WTC11 (cell line): ENCODE measurements around the gene ROBO2. TPM values are rescaled to one million over a fixed set of nuclear protein-coding genes. Genes with fewer than 3 reads are reported as not detected.

ENCODE experiments used
- ATAC-seq: fragments of 200-7000 bp; cut with Tn5 transposase; 2 replicates; pipeline ENCODE4 v1.10.0; 2021; ENCODE audit warnings: mild to moderate bottlenecking, moderate library complexity
- CTCF ChIA-PET: fragments of 300-600 bp; sonication (Branson Sonifier 250); formaldehyde crosslinking; loops from one replicate; lab custom pipeline; 2021; ENCODE audit warnings: antibody characterized with exemption; lab: Charles Lee
- POLR2A ChIA-PET: fragments of 350-600 bp; sonication (Branson Sonifier 250); formaldehyde crosslinking; loops from one replicate; lab custom pipeline; 2021; ENCODE audit warnings: antibody characterized with exemption; lab: Charles Lee
- DNase-seq: peaks from one replicate; pipeline ENCODE4 v3.0.0; 2021; ENCODE audit warnings: low spot score
- H3K27ac Mint-ChIP-seq: 2 replicates; pipeline ENCODE4 v1.8.0; 2021; ENCODE audit warnings: mixed read lengths
- H3K27me3 Mint-ChIP-seq: 2 replicates; pipeline ENCODE4 v1.8.0; 2021; ENCODE audit warnings: low read depth, mild to moderate bottlenecking, moderate library complexity, mixed read lengths
- H3K36me3 Mint-ChIP-seq: 2 replicates; pipeline ENCODE4 v1.8.0; 2021; ENCODE audit warnings: mixed read lengths
- H3K4me1 Mint-ChIP-seq: 2 replicates; pipeline ENCODE4 v1.8.0; 2022; ENCODE audit warnings: mixed read lengths
- H3K4me3 Mint-ChIP-seq: 2 replicates; pipeline ENCODE4 v1.8.0; 2021; ENCODE audit warnings: mild to moderate bottlenecking, moderate library complexity, mixed read lengths
- H3K9me3 Mint-ChIP-seq: 2 replicates; pipeline ENCODE4 v1.8.0; 2021; ENCODE audit warnings: mixed read lengths
- ATF3 ChIP-seq: sonication (generic); formaldehyde crosslinking; conservative IDR thresholded peaks from 2 replicates; pipeline ENCODE4 v1.8.1; 2022; ENCODE audit warnings: mild to moderate bottlenecking, missing genetic modification reagents
- CBFB ChIP-seq: sonication (generic); formaldehyde crosslinking; IDR thresholded peaks from 2 replicates; pipeline ENCODE4 v1.8.1; 2022; ENCODE audit warnings: mild to moderate bottlenecking, low read depth, missing genetic modification reagents
- CDX4 ChIP-seq: fragments of 250-450 bp; sonication (Bioruptor Pico); IDR thresholded peaks from 2 replicates; pipeline ENCODE4 v1.9.0; 2021; ENCODE audit warnings: moderate library complexity, mild to moderate bottlenecking, inconsistent platforms, borderline replicate concordance
- CREB1 ChIP-seq: sonication (generic); formaldehyde crosslinking; IDR thresholded peaks from 2 replicates; pipeline ENCODE4 v1.8.0; 2023; ENCODE audit warnings: mild to moderate bottlenecking, missing genetic modification reagents
- CREM ChIP-seq: sonication (generic); formaldehyde crosslinking; IDR thresholded peaks from 2 replicates; pipeline ENCODE4 v1.8.1; 2022; ENCODE audit warnings: mild to moderate bottlenecking, missing genetic modification reagents, moderate library complexity
- E2F5 ChIP-seq: sonication (generic); formaldehyde crosslinking; IDR thresholded peaks from 2 replicates; pipeline ENCODE4 v1.8.1; 2022; ENCODE audit warnings: mild to moderate bottlenecking, moderate library complexity, missing genetic modification reagents
- GTF2I ChIP-seq: fragments of 250-450 bp; sonication (Bioruptor Pico); conservative IDR thresholded peaks from 2 replicates; pipeline ENCODE4 v1.4.0; 2021; ENCODE audit warnings: mild to moderate bottlenecking
- HMGXB4 ChIP-seq: sonication (generic); formaldehyde crosslinking; IDR thresholded peaks from 2 replicates; pipeline ENCODE4 v1.8.1; 2023; ENCODE audit warnings: mild to moderate bottlenecking, moderate library complexity, missing genetic modification reagents
- IRF1 ChIP-seq: sonication (generic); formaldehyde crosslinking; IDR thresholded peaks from 2 replicates; pipeline ENCODE4 v1.8.0; 2023; ENCODE audit warnings: missing genetic modification reagents
- JUN ChIP-seq: sonication (generic); formaldehyde crosslinking; IDR thresholded peaks from 2 replicates; pipeline ENCODE4 v1.8.0; 2023; ENCODE audit warnings: mild to moderate bottlenecking, missing genetic modification reagents
- MXD4 ChIP-seq: fragments of 250-450 bp; sonication (Bioruptor Pico); IDR thresholded peaks from 2 replicates; pipeline ENCODE4 v1.8.0; 2021; ENCODE audit warnings: mild to moderate bottlenecking, moderate library complexity, borderline replicate concordance
- NFYB ChIP-seq: sonication (generic); formaldehyde crosslinking; conservative IDR thresholded peaks from 2 replicates; pipeline ENCODE4 v1.8.0; 2022; ENCODE audit warnings: low read depth, missing genetic modification reagents
- NR1H2 ChIP-seq: sonication (generic); formaldehyde crosslinking; IDR thresholded peaks from 2 replicates; pipeline ENCODE4 v1.9.0; 2021; ENCODE audit warnings: mild to moderate bottlenecking, moderate library complexity, missing genetic modification reagents
- PRRX2 ChIP-seq: fragments of 250-450 bp; sonication (Bioruptor Pico); IDR thresholded peaks from 2 replicates; pipeline ENCODE4 v1.8.0; 2021; ENCODE audit warnings: mild to moderate bottlenecking
- RELA ChIP-seq: sonication (generic); formaldehyde crosslinking; IDR thresholded peaks from 2 replicates; pipeline ENCODE4 v1.8.1; 2022; ENCODE audit warnings: missing genetic modification reagents, mild to moderate bottlenecking, borderline replicate concordance
- SOX15 ChIP-seq: fragments of 250-450 bp; sonication (Bioruptor Pico); IDR thresholded peaks from 2 replicates; pipeline ENCODE4 v1.9.0; 2021; ENCODE audit warnings: mild to moderate bottlenecking
- TEAD1 ChIP-seq: sonication (generic); formaldehyde crosslinking; IDR thresholded peaks from 2 replicates; pipeline ENCODE4 v1.8.0; 2022; ENCODE audit warnings: mild to moderate bottlenecking, missing genetic modification reagents
- TEAD4 ChIP-seq: sonication (generic); formaldehyde crosslinking; IDR thresholded peaks from 2 replicates; pipeline ENCODE4 v1.8.0; 2022; ENCODE audit warnings: mild to moderate bottlenecking, missing genetic modification reagents
- TP53 ChIP-seq: sonication (generic); formaldehyde crosslinking; IDR thresholded peaks from 2 replicates; pipeline ENCODE4 v1.8.1; 2023; ENCODE audit warnings: mild to moderate bottlenecking, missing genetic modification reagents
- ZMAT4 ChIP-seq: fragments of 250-450 bp; sonication (Bioruptor Pico); IDR thresholded peaks from 2 replicates; pipeline ENCODE4 v1.9.0; 2021; ENCODE audit warnings: mild to moderate bottlenecking
- ZNF317 ChIP-seq: sonication (generic); formaldehyde crosslinking; IDR thresholded peaks from 2 replicates; pipeline ENCODE4 v1.8.1; 2023; ENCODE audit warnings: low read depth, mild to moderate bottlenecking, moderate library complexity, missing genetic modification reagents, borderline replicate concordance
- ZNF671 ChIP-seq: fragments of 250-450 bp; sonication (Bioruptor Pico); IDR thresholded peaks from 2 replicates; pipeline ENCODE4 v1.8.0; 2021; ENCODE audit warnings: mild to moderate bottlenecking
- total RNA-seq: library from RNA; stranded (reverse); gene quantifications from 3 replicates; pipeline ENCODE4 v1.2.3, GENCODE V29; 2021
- TF ChIP-seq, protein P1 (sequence below): sonication (generic); formaldehyde crosslinking; IDR thresholded peaks from 2 replicates; pipeline ENCODE4 v1.8.1; 2023; ENCODE audit warnings: mild to moderate bottlenecking, missing genetic modification reagents

ROBO2 gene
- total RNA-seq, 1 experiment from 2014 or later = 11.7 TPM

DNA sequence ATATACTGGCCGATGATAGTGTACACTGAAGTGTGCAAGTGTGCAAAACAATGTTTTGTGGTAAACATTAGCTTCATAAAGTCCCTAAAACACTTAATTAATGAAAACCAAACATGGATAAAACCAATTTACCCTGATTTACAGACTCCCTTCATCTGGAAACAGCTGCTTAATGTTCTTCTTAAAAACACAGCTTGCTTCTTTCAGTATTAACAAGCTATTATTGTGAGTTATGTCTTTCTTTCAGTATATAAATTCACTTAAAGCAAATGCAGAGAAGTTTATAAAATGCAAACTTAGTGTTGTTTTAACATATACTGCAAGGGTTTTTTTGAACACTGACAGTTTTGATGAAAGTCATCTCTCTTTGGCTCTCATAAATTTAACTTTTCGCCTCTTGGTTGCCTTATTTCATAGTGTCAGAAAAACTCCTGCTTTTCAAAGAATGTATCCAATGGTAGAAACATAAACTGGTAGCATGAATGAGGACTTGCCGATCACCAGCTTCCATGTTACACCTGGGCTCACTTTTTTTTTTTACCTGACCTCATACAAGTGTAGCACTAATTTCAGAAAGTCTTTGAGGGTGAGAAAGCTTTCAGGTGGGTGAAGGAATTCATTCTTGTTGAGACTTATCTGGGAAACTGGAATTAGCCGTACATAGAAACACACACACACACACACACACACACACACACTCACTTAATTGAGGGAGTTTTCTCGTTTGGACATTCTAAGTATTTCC lies 532.2 kb downstream of the ROBO2 start (continued):
- no peak for TF ChIP-seq RELA

DNA sequence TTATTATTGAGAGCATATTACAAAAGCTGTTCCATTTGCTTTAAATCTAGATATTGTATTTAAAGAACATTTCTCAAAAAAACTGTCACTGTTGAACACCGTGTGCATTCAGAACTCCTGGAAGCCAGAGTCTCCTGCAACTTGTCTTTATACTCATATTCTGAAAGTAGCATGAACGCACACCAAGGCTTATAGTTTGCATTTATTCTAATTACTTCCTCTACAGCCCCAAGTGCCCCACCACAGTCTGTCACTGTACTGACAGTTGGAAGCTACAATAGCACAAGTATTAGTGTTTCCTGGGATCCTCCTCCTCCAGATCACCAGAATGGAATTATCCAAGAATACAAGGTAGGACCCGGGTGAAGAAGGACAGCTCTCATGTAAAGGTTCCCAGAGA lies 537.4 kb downstream of the ROBO2 start:
- no peak for TF ChIP-seq TP53 (CRISPR knock-in tag)
- no peak for TF ChIP-seq GTF2I (CRISPR knock-in tag)
- TF ChIP-seq HMGXB4 (CRISPR knock-in tag) = no peak
- no peak for TF ChIP-seq NFYB (CRISPR knock-in tag)
- TF ChIP-seq, protein P1, sequence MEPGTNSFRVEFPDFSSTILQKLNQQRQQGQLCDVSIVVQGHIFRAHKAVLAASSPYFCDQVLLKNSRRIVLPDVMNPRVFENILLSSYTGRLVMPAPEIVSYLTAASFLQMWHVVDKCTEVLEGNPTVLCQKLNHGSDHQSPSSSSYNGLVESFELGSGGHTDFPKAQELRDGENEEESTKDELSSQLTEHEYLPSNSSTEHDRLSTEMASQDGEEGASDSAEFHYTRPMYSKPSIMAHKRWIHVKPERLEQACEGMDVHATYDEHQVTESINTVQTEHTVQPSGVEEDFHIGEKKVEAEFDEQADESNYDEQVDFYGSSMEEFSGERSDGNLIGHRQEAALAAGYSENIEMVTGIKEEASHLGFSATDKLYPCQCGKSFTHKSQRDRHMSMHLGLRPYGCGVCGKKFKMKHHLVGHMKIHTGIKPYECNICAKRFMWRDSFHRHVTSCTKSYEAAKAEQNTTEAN = no peak
- TF ChIP-seq CDX4 = no peak
- TF ChIP-seq MXD4 = no peak
- TF ChIP-seq CREM = no peak
- POLR2A ChIA-PET = no interaction called here
- no peaks in the 10 kb centered on the region for H3K4me1 Mint-ChIP-seq

DNA sequence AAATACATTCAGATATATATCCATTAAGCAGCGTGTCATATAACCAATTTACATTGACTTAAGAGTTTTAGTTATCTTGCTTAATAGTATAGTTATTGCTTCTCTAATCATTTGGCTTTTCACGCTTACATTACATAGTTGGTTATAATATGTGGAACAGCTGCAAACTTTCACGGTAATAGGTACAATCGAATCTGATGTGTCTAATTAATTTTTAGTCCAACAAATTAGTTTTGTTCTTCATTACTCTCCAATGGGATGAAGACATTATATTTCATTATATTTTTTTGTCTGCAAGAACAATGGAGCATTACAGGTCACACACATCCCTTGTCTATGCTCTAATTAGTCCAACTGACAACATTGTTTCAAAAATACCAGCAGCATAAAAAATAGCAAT lies 546.3 kb downstream of the ROBO2 start:
- DNase-seq (no peak), ATAC-seq (no peak)
- Mint-ChIP-seq H3K27ac (no peak overlapping the region), H3K9me3 (peaks cover 7% of the 10 kb centered on the region), H3K36me3 (0 out of 2 replicates have a peak, but pooled peaks cover 2% of the 10 kb centered on the region), H3K4me1 (0 out of 2 replicates have a peak, but pooled peaks cover 3% of the 10 kb centered on the region), H3K27me3 (no peaks in the 10 kb centered on the region), H3K4me3 (no peak overlapping the region)
- POLR2A ChIA-PET = no interaction called here
- CTCF ChIA-PET = interaction anchor here (1.1 kb wide), 1 partner anchor 266 kb away, joined by 4 read pairs; no protein-coding TSS in a partner anchor
- TF ChIP-seq PRRX2 = no peak
- no peak for TF ChIP-seq JUN (CRISPR knock-in tag)
- no peak for TF ChIP-seq NR1H2 (CRISPR knock-in tag)
- no peak for TF ChIP-seq HMGXB4 (CRISPR knock-in tag)
- no peak for TF ChIP-seq TEAD1 (CRISPR knock-in tag)
- TF ChIP-seq ZNF317 (CRISPR knock-in tag) = no peak
- TF ChIP-seq, protein P1 = no peak
- no peak for TF ChIP-seq CBFB (CRISPR knock-in tag)
- no peak for TF ChIP-seq TEAD4
- TF ChIP-seq ATF3 (CRISPR knock-in tag) = no peak
- TF ChIP-seq ZNF671 = no peak
- TF ChIP-seq IRF1 (CRISPR knock-in tag) = no peak
- no peak for TF ChIP-seq E2F5
- TF ChIP-seq SOX15 (CRISPR knock-in tag) = no peak
- TF ChIP-seq ZMAT4 (CRISPR knock-in tag) = no peak
- TF ChIP-seq CREB1 (CRISPR knock-in tag) = no peak

More for the DNA sequence above, 537.4 kb downstream of the ROBO2 start:
- no peak for ATAC-seq
- CTCF ChIA-PET = no interaction called here
- Mint-ChIP-seq H3K27me3 (no peaks in the 10 kb centered on the region), H3K9me3 (no peaks in the 10 kb centered on the region), H3K36me3 (no peaks in the 10 kb centered on the region), H3K27ac (no peak overlapping the region), H3K4me3 (no peak overlapping the region)
- no peak for DNase-seq
